GM23248 (cell line): ENCODE results near the gene DYNC1H1. TPM values are rescaled to one million over a fixed set of nuclear protein-coding genes. Genes with fewer than 3 reads are reported as not detected.

ENCODE experiments used
- DNase-seq: peaks from one replicate; pipeline ENCODE4 v3.0.0-alpha.2; 2015
- H2AFZ ChIP-seq: fragments of 200-600 bp; sonication (generic); 2 replicates; pipeline ENCODE4 v1.6.1; 2016; ENCODE audit warnings: antibody characterized with exemption
- H3F3A ChIP-seq: fragments of 200-600 bp; sonication (generic); 2 replicates; pipeline ENCODE4 v1.6.1; 2016; ENCODE audit warnings: mild to moderate bottlenecking, antibody characterized with exemption, mixed run types; ENCODE audit not compliant: insufficient read depth
- H3K27ac ChIP-seq: fragments of 200-600 bp; sonication (generic); 2 replicates; pipeline ENCODE4 v1.5.1; 2016; ENCODE audit warnings: mild to moderate bottlenecking
- H3K27me3 ChIP-seq: fragments of 200-600 bp; sonication (generic); replicated peaks from 2 replicates; pipeline ENCODE4 v1.6.1; 2016; ENCODE audit warnings: mild to moderate bottlenecking; ENCODE audit not compliant: insufficient read depth
- H3K36me3 ChIP-seq: fragments of 200-600 bp; sonication (generic); 2 replicates; pipeline ENCODE4 v1.6.1; 2016; ENCODE audit warnings: low read depth, mild to moderate bottlenecking
- H3K4me1 ChIP-seq: fragments of 200-600 bp; sonication (generic); 2 replicates; pipeline ENCODE4 v1.6.1; 2016; ENCODE audit warnings: mild to moderate bottlenecking; ENCODE audit not compliant: insufficient read depth
- H3K4me2 ChIP-seq: fragments of 200-600 bp; sonication (generic); one replicate; pipeline ENCODE4 v1.6.1; 2016; ENCODE audit warnings: mild to moderate bottlenecking; ENCODE audit not compliant: unreplicated experiment
- H3K4me3 ChIP-seq: fragments of 200-600 bp; sonication (generic); 2 replicates; pipeline ENCODE4 v1.5.1; 2016; ENCODE audit warnings: mild to moderate bottlenecking
- H3K79me2 ChIP-seq: fragments of 200-600 bp; sonication (generic); 2 replicates; pipeline ENCODE4 v1.6.1; 2016; ENCODE audit warnings: mild to moderate bottlenecking; ENCODE audit not compliant: insufficient read depth
- H3K9ac ChIP-seq: fragments of 200-600 bp; sonication (generic); 2 replicates; pipeline ENCODE4 v1.6.1; 2016; ENCODE audit warnings: mild to moderate bottlenecking
- H3K9me2 ChIP-seq: fragments of 200-600 bp; sonication (generic); 2 replicates; pipeline ENCODE4 v1.6.1; 2016; ENCODE audit warnings: mixed run types, mild to moderate bottlenecking, moderate library complexity; ENCODE audit not compliant: insufficient read depth
- H3K9me3 ChIP-seq: fragments of 200-600 bp; sonication (generic); one replicate; pipeline ENCODE4 v1.6.1; 2017; ENCODE audit warnings: low read depth
- H4K20me1 ChIP-seq: fragments of 200-600 bp; sonication (generic); 2 replicates; pipeline ENCODE4 v1.6.0; 2016; ENCODE audit not compliant: insufficient read depth
- EZH2 ChIP-seq: fragments of 200-600 bp; sonication (generic); IDR thresholded peaks from 2 replicates; pipeline ENCODE4 v1.6.1; 2018; ENCODE audit warnings: antibody characterized with exemption, mild to moderate bottlenecking; ENCODE audit not compliant: insufficient read depth, poor library complexity, severe bottlenecking
- EZH2phosphoT487 ChIP-seq: fragments of 200-600 bp; sonication (generic); IDR thresholded peaks from 2 replicates; pipeline ENCODE4 v1.6.1; 2018; ENCODE audit warnings: antibody characterized with exemption, moderate library complexity, mild to moderate bottlenecking, low read depth; ENCODE audit not compliant: insufficient read depth
- WGBS, 2 experiments: methylation state at CpG; one replicate each; pipeline ENCODE4 v1.1.6; 2015 to 2017; ENCODE audit warnings: low lambda C conversion rate in 2 of 2, low coverage in 1 of 2; ENCODE audit errors: missing lambda C conversion rate in 2 of 2; 5-methylcytosine and 5-hydroxymethylcytosine counted together
- in situ Hi-C: fragments of 300-500 bp; cut with MboI; formaldehyde crosslinking; loops from 2 replicates; pipeline ENCODE4 v1.15.0; 2020
- polyA plus RNA-seq: library from polyadenylated mRNA; unstranded; fragments of >200 nt; fragmentation: Nextera tagmentation; extraction: Ambion mirVana; gene quantifications from 2 replicates; pipeline ENCODE4 v1.2.1, GENCODE V29; 2016
- total RNA-seq: library from RNA; depleted of rRNA; stranded (reverse); fragments of >200 nt; shearing (Covaris generic); gene quantifications from 2 replicates; pipeline ENCODE4 v1.2.3, GENCODE V29; 2014

DYNC1H1 gene
- total and polyA plus RNA-seq, 2 experiments from 2014 or later, result 181 to 391 TPM

DNA sequence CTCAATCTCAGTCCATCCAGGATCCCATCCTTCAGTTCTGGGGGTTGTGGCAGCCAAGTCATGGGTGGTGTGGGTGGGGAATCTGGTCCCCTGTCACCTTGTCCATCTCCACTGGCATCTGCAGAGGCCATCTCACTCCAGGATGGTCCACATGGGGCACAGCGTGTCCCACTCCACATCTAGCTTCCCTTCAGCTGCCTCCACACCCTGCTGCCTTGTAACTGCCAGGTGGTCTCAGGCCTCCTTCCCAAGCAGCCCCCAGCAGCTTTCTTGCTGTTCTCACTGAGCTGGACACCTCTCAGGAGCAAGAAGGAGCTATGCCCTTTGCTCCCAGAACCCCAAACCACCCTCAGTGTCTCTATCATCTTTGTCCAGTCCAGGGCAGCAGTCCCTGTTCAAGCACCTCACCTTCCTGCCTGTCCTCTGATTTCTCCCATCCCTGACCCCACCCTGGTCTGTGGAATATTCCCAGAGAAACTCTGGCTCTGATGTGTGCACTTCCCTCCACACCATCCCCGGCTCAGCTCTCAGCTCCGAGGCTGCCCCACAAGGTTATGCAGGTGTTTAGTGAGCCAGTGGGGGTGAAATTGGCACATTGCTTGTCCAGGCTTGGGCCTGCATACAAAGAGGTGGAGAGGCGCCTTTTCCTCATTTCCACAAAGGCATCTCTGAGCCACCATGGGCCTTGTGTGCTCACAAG, 13.7 kb upstream of the DYNC1H1 start:
- H3K27me3 ChIP-seq, result no peaks in the 10 kb centered on the region
- H2AFZ ChIP-seq, result no peak overlapping the region
- H3K4me2 ChIP-seq, result no peak overlapping the region
- WGBS, 2 experiments, result 64% methylated on average over 4 of the region's 4 CpGs
- H3K36me3 ChIP-seq, result no peaks in the 10 kb centered on the region
- no peak overlapping the region for H3K4me3 ChIP-seq
- no peak overlapping the region for H3K9ac ChIP-seq
- no peak for DNase-seq
- H3K79me2 ChIP-seq, result peaks cover 18% of the 10 kb centered on the region
- H3K4me1 ChIP-seq, result peaks cover 6% of the 10 kb centered on the region; the same call in 1 of the 2 replicates
- no peak overlapping the region for H3K27ac ChIP-seq
- in situ Hi-C loops, result loop anchor here (25.0 kb wide), 1 partner anchor 362 kb away; the partner anchor contains the start of genes MOK and ZNF839
- H4K20me1 ChIP-seq, result no peaks in the 10 kb centered on the region
- no peaks in the 10 kb centered on the region for H3K9me2 ChIP-seq
- no peak for TF ChIP-seq EZH2phosphoT487
- TF ChIP-seq EZH2, result no peak
- H3F3A ChIP-seq, result no peaks in the 10 kb centered on the region
- no peaks in the 10 kb centered on the region for H3K9me3 ChIP-seq

DNA sequence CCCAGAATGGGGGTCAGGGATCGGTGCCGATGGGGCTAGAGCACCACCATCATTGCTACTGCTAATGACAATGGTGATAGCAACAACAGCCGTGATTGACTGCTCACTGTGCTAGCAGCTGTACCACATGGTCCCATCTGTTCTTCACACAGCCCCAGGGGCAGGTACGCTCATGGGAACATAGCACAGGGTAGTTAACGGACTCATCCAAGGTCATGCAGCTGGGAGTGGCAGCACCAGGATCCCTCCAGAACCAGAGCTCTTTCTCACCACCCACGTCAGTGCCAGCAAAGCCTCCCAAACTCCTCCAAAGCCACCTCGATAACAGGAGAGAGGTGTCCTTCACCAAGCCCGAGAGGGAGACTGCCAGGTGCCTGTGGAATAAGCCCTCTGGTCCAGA, 11.2 kb upstream of the DYNC1H1 start:
- TF ChIP-seq EZH2 (no peak), EZH2phosphoT487 (no peak)
- H3K9ac ChIP-seq, result no peak overlapping the region
- no peak overlapping the region for H3K27ac ChIP-seq
- H3K4me2 ChIP-seq, result no peak overlapping the region
- H2AFZ ChIP-seq, result no peak overlapping the region
- peaks cover 6% of the 10 kb centered on the region; the same call in 1 of the 2 replicates for H3K4me1 ChIP-seq
- no peaks in the 10 kb centered on the region for H3F3A ChIP-seq
- no peaks in the 10 kb centered on the region for H3K9me2 ChIP-seq
- 61 to 71% methylated on average over 8 of the region's 8 CpGs for WGBS, 2 experiments
- in situ Hi-C loops, result loop anchor here (25.0 kb wide), 1 partner anchor 359 kb away; the partner anchor contains the start of genes MOK and ZNF839
- H4K20me1 ChIP-seq, result no peaks in the 10 kb centered on the region
- no peaks in the 10 kb centered on the region for H3K9me3 ChIP-seq
- no peak overlapping the region for H3K4me3 ChIP-seq
- DNase-seq, result no peak
- H3K79me2 ChIP-seq, result peaks cover 18% of the 10 kb centered on the region
- no peaks in the 10 kb centered on the region for H3K36me3 ChIP-seq
- no peaks in the 10 kb centered on the region for H3K27me3 ChIP-seq

DNA sequence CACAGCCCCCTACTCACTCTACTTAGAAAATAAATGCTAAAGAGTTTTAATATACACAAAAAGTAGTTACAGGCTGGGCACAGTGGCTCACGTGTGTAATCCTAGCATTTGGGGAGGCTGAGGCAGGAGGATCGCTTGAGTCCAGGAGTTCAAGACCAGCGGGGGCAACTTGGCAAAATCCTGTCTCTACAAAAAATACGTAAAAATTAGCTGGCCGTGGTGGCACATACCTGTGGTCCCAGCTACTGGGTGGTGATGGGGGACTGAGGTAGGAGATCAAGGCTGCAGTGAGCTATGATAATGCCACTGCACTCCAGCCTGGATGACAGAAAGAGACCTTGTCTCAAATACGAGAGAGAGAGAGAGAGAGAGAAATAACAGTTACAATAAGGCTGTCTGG, 9.9 kb upstream of the DYNC1H1 start:
- Histone ChIP-seq H3K27me3 (no peaks in the 10 kb centered on the region), H3K4me2 (no peak overlapping the region)
- in situ Hi-C loops, result loop anchor here (25.0 kb wide), 1 partner anchor 358 kb away; the partner anchor contains the start of genes MOK and ZNF839

DNA sequence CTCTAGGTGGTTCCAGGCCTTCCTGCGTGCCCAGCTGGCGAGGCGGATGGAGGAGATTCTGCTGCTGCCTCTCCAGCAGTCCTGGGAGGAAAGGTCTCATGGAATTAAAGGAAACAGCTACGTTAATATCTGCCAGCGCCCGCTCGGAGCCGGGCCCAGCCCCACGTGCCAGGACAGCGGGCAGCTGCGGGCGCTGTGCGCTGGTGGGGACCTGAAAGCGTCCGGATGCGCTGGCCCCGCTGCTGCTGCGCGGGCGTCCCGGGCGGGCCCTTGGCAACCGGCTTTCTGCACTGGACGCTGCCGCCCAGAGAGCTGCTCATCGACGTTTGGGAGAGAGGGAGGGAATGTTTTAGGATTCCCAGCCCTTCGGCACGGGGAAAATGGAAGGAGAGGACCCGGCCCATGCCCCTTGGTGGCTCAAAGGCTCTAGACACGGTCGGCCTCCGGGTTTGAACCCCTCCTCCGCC, 8.6 kb upstream of the DYNC1H1 start:
- Histone ChIP-seq H3K36me3 (no peaks in the 10 kb centered on the region), H3K27ac (no peak overlapping the region), H4K20me1 (no peaks in the 10 kb centered on the region), H3K9me2 (no peaks in the 10 kb centered on the region), H3K4me1 (no peaks in the 10 kb centered on the region), H3K4me2 (no peak overlapping the region), H3K4me3 (no peak overlapping the region), H3K27me3 (no peaks in the 10 kb centered on the region), H3F3A (no peaks in the 10 kb centered on the region), H3K9me3 (no peaks in the 10 kb centered on the region), H3K9ac (no peak overlapping the region), H3K79me2 (no peaks in the 10 kb centered on the region), H2AFZ (no peak overlapping the region)
- 59 to 69% methylated on average over 23 to 34 of the region's 34 CpGs for WGBS, 2 experiments
- no peak for TF ChIP-seq EZH2phosphoT487
- no peak for TF ChIP-seq EZH2
- no peak for DNase-seq
- in situ Hi-C loops, result loop anchor here (25.0 kb wide), 1 partner anchor 357 kb away; the partner anchor contains the start of genes MOK and ZNF839

More for the DNA sequence above, 9.9 kb upstream of the DYNC1H1 start:
- Histone ChIP-seq H3K9me3 (no peaks in the 10 kb centered on the region), H3K9ac (no peak overlapping the region), H3K4me1 (0 out of 2 replicates have a peak, but pooled peaks cover under 1% of the 10 kb centered on the region), H3F3A (no peaks in the 10 kb centered on the region), H4K20me1 (no peaks in the 10 kb centered on the region), H3K36me3 (no peaks in the 10 kb centered on the region), H2AFZ (no peak overlapping the region), H3K79me2 (peaks cover 8% of the 10 kb centered on the region), H3K27ac (no peak overlapping the region), H3K9me2 (no peaks in the 10 kb centered on the region), H3K4me3 (no peak overlapping the region)
- 73% methylated on average over 6 of the region's 6 CpGs for WGBS, 2 experiments
- no peak for DNase-seq
- TF ChIP-seq EZH2 (no peak), EZH2phosphoT487 (no peak)
